NCI-H526 treated with DMSO at 0.1 percent for 48 hours (cell line): ENCODE results near the gene CDAN1.
"Not testable (repeated sequence)": the region's sequence is repeated elsewhere in the genome, so short reads cannot be mapped to it uniquely, and the experiment has no call there.

ENCODE experiments used
- DNase-seq: peaks from one replicate; lab custom pipeline; 2025; lab: John Stamatoyannopoulos, UW

The CDAN1 gene

GRCh38 chr15:42736793-42737528 is at the start of gene CDAN1:
TSS of gene CDAN1 (minus strand) at chr15:42737128. CDS start at chr15:42737102, 26 bp downstream.
- peak; percentile 46 for DNase-seq

GRCh38 chr15:42785569-42785968 is 48.6 kb upstream of the CDAN1 start:
- no peak for DNase-seq

GRCh38 chr15:42784705-42785104 is 47.8 kb upstream of the CDAN1 start:
- no peak for DNase-seq

- DNase-seq: no peak
These were observed 45.8 kb upstream of the CDAN1 start for GRCh38 chr15:42782716-42783115.

- DNase-seq: no peak
These were observed 38.5 kb upstream of the CDAN1 start for GRCh38 chr15:42775416-42775815.

- DNase-seq: no peak
These were observed 36.0 kb upstream of the CDAN1 start for GRCh38 chr15:42772901-42773300.

GRCh38 chr15:42772144-42772543 is 35.2 kb upstream of the CDAN1 start:
- DNase-seq: no peak

GRCh38 chr15:42766109-42766508 is 29.2 kb upstream of the CDAN1 start:
- not testable (repeated sequence) for DNase-seq

- DNase-seq: not testable (repeated sequence)
These were observed 27.3 kb upstream of the CDAN1 start for GRCh38 chr15:42764154-42764731.

GRCh38 chr15:42761813-42762212 is 24.9 kb upstream of the CDAN1 start:
- not testable (repeated sequence) for DNase-seq

- DNase-seq: no peak
These were observed 23.8 kb upstream of the CDAN1 start for GRCh38 chr15:42760759-42761158.

GRCh38 chr15:42759093-42759492 is 22.2 kb upstream of the CDAN1 start:
- no peak for DNase-seq

GRCh38 chr15:42750306-42750705 is 13.4 kb upstream of the CDAN1 start:
- DNase-seq: no peak

- no peak for DNase-seq
These were observed 12.3 kb upstream of the CDAN1 start for GRCh38 chr15:42749266-42749665.

GRCh38 chr15:42744195-42744594 is 7.3 kb upstream of the CDAN1 start:
- no peak for DNase-seq

GRCh38 chr15:42742149-42742548 is 5.2 kb upstream of the CDAN1 start:
- no peak for DNase-seq

- DNase-seq: no peak
These were observed 4.8 kb upstream of the CDAN1 start for GRCh38 chr15:42741710-42742109.

GRCh38 chr15:42737529-42738328 is 801 bp upstream of the CDAN1 start:
- DNase-seq: no peak

- no peak for DNase-seq
These were observed 643 bp downstream of the CDAN1 start for GRCh38 chr15:42736178-42736792.

GRCh38 chr15:42735382-42736165 is 1.4 kb downstream of the CDAN1 start:
- DNase-seq: no peak

GRCh38 chr15:42734076-42734672 is 2.8 kb downstream of the CDAN1 start:
- no peak for DNase-seq
